Fibroblast of lung (primary cell): ENCODE measurements around the gene ROGDI.

Experiments used
- EZH2 ChIP-seq: IDR thresholded peaks from 2 replicates; pipeline ENCODE4 v1.5.1; 2012; ENCODE audit warnings: low read length, control low read depth, mild to moderate bottlenecking; ENCODE audit errors: missing control alignments
- TF ChIP-seq, protein P1 (sequence below), 2 donors: IDR thresholded peaks in 1 of 2; conservative IDR thresholded peaks in 1 of 2; 1 replicate in 1 of 2; 2 replicates in 1 of 2; pipeline ENCODE4 v1.5.1; 2011 to 2012; ENCODE audit warnings: low read length in 2 of 2, control low read depth in 1 of 2, inconsistent platforms in 1 of 2, low read depth in 1 of 2, mild to moderate bottlenecking in 1 of 2

DNA sequence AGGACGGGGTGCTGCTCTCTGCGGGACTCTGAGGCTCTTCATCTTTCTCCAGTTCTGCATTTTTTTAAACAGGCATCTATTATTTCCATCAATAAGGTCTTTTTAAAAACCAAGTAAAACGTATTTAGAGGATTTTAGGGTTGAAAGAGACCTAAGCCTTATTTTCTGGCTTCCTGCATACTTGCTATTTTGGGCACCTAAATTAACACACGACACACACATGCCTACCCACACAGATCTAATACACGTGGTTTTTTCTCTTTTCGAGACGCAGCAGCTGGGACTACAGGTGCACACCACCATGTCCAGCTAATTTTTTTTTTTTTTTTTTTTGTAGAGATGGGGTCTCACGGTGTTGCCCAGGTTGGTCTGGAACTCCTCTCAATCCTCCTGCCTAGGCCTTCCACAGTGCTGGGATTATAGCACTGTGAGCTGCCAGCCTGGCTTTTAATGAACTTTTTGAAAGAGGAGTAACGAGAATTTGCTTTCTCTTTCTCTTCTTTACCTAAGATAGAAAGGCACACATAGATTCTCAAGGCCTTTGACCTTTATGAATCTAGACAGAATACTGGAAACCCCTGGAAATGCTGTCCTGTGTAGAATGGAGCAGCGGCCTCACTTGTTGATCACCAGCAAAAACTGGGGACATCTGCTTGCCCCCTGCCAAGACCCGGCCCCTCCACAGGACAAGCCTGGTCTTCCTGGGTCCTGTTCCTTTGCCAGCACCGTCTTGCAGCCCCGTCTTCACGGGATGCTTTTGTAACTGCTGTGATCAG is 54.3 kb downstream of the ROGDI start:
- TF ChIP-seq, protein P1, sequence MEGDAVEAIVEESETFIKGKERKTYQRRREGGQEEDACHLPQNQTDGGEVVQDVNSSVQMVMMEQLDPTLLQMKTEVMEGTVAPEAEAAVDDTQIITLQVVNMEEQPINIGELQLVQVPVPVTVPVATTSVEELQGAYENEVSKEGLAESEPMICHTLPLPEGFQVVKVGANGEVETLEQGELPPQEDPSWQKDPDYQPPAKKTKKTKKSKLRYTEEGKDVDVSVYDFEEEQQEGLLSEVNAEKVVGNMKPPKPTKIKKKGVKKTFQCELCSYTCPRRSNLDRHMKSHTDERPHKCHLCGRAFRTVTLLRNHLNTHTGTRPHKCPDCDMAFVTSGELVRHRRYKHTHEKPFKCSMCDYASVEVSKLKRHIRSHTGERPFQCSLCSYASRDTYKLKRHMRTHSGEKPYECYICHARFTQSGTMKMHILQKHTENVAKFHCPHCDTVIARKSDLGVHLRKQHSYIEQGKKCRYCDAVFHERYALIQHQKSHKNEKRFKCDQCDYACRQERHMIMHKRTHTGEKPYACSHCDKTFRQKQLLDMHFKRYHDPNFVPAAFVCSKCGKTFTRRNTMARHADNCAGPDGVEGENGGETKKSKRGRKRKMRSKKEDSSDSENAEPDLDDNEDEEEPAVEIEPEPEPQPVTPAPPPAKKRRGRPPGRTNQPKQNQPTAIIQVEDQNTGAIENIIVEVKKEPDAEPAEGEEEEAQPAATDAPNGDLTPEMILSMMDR (conservative IDR thresholded peaks at IDR 0.05 in 1 of 2, IDR thresholded peaks at IDR 0.05 in 1 of 2; ENCODE audit: low read depth in 1 of 2, low read length in 2 of 2), result no peak
- no peak for TF ChIP-seq EZH2
